Mucosa of rectum (tissue), 2 donors: ENCODE results near the gene TMEM182.

ENCODE experiments used
- H3K27ac ChIP-seq, 2 donors: one replicate each; pipeline ENCODE4 v1.7.0; 2013; ENCODE audit warnings: inconsistent platforms in 2 of 2, low read depth in 2 of 2, low read length in 2 of 2
- H3K27me3 ChIP-seq, 2 donors: one replicate each; pipeline ENCODE4 v1.7.0; 2013; ENCODE audit warnings: low read length in 2 of 2; ENCODE audit not compliant: control insufficient read depth in 2 of 2, insufficient read depth in 2 of 2
- H3K36me3 ChIP-seq, 2 donors: one replicate each; pipeline ENCODE4 v1.7.0; 2013; ENCODE audit warnings: low read length in 2 of 2; ENCODE audit not compliant: control insufficient read depth in 2 of 2, insufficient read depth in 2 of 2
- H3K4me1 ChIP-seq, 2 donors: one replicate each; pipeline ENCODE4 v1.7.0; 2013; ENCODE audit warnings: low read length in 2 of 2, mild to moderate bottlenecking in 1 of 2; ENCODE audit not compliant: control insufficient read depth in 2 of 2, insufficient read depth in 2 of 2
- H3K4me3 ChIP-seq, 2 donors: one replicate each; pipeline ENCODE4 v1.7.0; 2013; ENCODE audit warnings: low read length in 2 of 2
- H3K9ac ChIP-seq, 2 donors: one replicate each; pipeline ENCODE4 v1.7.0; 2013; ENCODE audit warnings: low read length in 2 of 2, low read depth in 1 of 2, mild to moderate bottlenecking in 1 of 2
- H3K9me3 ChIP-seq, 2 donors: one replicate each; pipeline ENCODE4 v1.7.0; 2013; ENCODE audit warnings: low read length in 2 of 2; ENCODE audit not compliant: control insufficient read depth in 2 of 2
- donor health status: healthy.
- donor health status: Normal muscosa, but diverticular disease.

Gene TMEM182, protein sequence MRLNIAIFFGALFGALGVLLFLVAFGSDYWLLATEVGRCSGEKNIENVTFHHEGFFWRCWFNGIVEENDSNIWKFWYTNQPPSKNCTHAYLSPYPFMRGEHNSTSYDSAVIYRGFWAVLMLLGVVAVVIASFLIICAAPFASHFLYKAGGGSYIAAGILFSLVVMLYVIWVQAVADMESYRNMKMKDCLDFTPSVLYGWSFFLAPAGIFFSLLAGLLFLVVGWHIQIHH

DNA sequence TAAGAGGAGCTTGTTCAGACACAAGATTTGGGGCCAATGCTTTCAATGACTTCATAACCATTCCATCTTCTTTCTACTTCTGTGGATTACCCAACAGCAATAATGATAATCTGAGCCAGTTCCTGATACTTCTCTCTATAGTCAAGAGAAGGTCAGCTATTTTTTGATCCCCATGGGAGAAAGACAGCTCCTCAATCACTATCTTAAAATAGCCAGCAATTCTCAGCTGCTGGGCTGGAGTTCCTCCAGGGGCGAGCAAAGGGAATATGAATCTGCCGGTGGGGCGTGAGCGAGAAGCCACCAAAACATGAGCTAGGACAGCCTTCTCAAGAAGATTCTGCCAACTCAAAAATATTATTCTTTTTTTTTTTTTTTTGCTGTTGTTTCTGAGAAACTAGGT is at the start of gene TMEM182:
TMEM182 (plus strand) TSS at position 269 of the 400 bp plus-strand sequence. CDS start 187 bp downstream, outside the sequence.
- Histone ChIP-seq H3K9ac (no peak within 1 kb of the TSS), H3K4me1 (no peaks in the 10 kb centered on the region), H3K4me3 (no peak within 1 kb of the TSS)

DNA sequence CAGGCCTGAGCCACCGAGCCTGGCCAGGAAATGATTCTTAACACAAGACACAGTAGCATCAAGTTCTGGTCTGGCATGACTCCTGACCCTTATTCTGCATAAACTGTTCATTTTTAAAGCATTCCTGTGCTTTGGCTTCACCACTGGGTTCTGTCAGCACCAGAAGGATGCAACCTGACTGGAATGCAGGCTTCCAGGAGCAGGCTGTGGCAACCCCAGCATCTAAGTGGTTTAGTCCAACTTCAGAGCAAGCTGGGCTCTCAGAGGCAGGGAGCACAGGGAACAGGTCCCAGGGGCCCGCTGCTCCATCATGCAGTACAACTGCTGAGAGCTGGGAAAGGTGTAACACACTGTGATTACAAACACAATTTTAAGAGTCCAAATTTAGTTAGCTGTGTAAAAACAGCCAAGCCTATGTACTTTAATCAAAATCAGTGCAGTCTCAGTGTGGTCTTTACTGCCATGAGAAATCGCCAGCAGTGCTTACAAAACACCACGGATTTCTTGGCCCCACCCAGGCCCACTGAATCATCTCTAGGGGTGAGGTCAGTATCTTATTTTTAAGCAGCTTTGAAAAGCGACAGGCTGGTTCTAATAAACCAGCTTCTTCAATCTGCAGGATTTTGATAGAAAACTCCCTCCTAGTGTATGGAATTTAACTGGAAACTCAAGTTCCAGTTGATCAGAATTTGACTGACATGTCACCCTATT is 44.4 kb upstream of the TMEM182 start:
- no peaks in the 10 kb centered on the region for H3K27me3 ChIP-seq
- H3K4me1 ChIP-seq, result no peaks in the 10 kb centered on the region
- H3K9me3 ChIP-seq, result no peaks in the 10 kb centered on the region
- no peak overlapping the region for H3K4me3 ChIP-seq
- H3K27ac ChIP-seq, result no peak overlapping the region
- H3K36me3 ChIP-seq, result peaks cover 36 to 45% of the 10 kb centered on the region in 2 donors
- H3K9ac ChIP-seq, result no peak overlapping the region

More for the DNA sequence above, at the start of gene TMEM182:
- Histone ChIP-seq H3K27ac (no peak within 1 kb of the TSS), H3K9me3 (no peaks in the 10 kb centered on the region), H3K27me3 (no peaks in the 10 kb centered on the region), H3K36me3 (no peaks in the 10 kb centered on the region)

DNA sequence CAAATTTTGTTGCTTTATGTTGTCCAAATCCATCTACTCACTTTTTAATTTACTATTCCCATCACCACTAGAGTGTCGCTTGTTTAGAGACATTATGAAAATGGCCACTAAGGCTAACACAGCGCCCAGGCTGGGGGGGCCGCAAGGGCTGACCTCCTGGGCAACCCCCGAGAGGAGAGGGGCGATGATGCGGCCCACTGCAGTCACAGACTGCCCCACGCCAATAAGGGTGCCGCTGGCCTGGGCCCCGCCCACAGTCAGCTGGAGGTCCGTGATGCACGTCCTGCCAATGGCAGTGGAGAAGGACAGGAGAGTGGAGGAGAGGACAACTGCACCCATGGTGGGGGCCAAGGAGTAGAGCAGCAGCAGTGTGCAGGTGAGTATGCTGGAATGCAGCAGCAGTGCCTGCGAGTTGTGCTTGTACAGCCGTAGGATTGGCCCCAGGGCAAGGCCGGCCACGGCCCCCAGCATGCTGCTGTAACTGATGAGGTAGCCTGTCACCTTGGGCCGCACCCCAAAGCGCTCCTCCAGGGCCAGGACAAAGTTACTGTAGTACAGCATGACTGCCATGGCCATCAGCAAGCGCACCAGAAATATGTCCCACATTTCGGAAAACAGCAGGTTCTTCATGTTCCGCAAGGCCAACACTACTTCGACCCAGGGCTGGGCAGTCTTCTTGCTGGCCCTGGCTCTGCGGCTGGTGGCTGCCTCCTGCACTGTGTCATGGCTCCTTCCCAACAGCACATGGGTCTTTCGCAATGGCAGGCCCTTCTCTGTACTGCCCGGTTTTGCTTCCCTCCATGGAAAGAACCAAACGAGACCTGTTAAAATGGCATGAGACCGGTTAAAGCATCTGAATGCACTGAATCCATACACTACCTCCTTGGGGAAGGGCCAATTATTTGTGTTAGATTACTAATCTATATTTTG is 43.2 kb upstream of the TMEM182 start:
- Histone ChIP-seq H3K9me3 (no peaks in the 10 kb centered on the region), H3K9ac (no peak overlapping the region), H3K4me1 (no peaks in the 10 kb centered on the region), H3K27me3 (no peaks in the 10 kb centered on the region), H3K27ac (no peak overlapping the region), H3K36me3 (peaks cover 38 to 52% of the 10 kb centered on the region in 2 donors), H3K4me3 (no peak overlapping the region)

DNA sequence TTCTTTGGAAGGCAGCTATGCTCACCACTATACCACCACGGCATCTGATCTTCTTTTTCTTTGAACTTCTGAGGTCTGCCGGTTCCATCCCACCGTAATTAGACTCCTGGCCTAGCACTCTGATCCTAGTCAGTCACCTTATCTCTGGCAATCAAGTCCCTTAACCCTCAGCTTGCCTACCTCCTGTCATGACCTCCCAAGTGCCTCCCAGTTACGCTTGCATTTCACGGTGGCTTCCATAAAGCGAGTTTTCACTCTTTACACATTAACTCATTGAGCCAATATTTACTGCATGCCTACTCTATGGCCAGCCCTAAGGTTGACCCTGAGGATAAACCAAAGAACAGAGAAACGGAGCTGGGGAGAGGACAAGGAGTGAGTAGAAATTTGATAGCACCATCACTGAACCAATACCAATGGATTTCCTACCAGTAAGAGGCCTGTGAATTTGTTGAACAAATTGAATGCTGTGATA is 37.8 kb upstream of the TMEM182 start:
- no peaks in the 10 kb centered on the region for H3K4me1 ChIP-seq
- H3K27ac ChIP-seq, result no peak overlapping the region
- H3K36me3 ChIP-seq, result peaks cover 57 to 73% of the 10 kb centered on the region in 2 donors

GRCh38 chr2:102724553-102724952 is 37.3 kb upstream of the TMEM182 start:
- Histone ChIP-seq H3K4me1 (no peaks in the 10 kb centered on the region), H3K4me3 (no peak overlapping the region), H3K27ac (no peak overlapping the region), H3K27me3 (no peaks in the 10 kb centered on the region), H3K9me3 (no peaks in the 10 kb centered on the region), H3K36me3 (peaks cover 57 to 69% of the 10 kb centered on the region in 2 donors), H3K9ac (no peak overlapping the region)

More for the DNA sequence above, 37.8 kb upstream of the TMEM182 start:
- Histone ChIP-seq H3K27me3 (no peaks in the 10 kb centered on the region), H3K9ac (no peak overlapping the region), H3K4me3 (no peak overlapping the region), H3K9me3 (no peaks in the 10 kb centered on the region)

- H3K36me3 ChIP-seq, result peaks cover 51 to 61% of the 10 kb centered on the region in 2 donors
- H3K4me1 ChIP-seq, result no peaks in the 10 kb centered on the region
- no peak overlapping the region for H3K27ac ChIP-seq
- no peaks in the 10 kb centered on the region for H3K27me3 ChIP-seq
- H3K9ac ChIP-seq, result no peak overlapping the region
- H3K9me3 ChIP-seq, result no peaks in the 10 kb centered on the region
- no peak overlapping the region for H3K4me3 ChIP-seq
Measured at GRCh38 chr2:102726128-102727087, 35.4 kb upstream of the TMEM182 start.

- Histone ChIP-seq H3K36me3 (peaks cover 10 to 11% of the 10 kb centered on the region in 2 donors), H3K27me3 (no peaks in the 10 kb centered on the region), H3K4me3 (peak overlapping the region; percentile 96 to 98), H3K9ac (peak overlapping the region; percentile 94 to 97), H3K4me1 (peaks cover 13 to 20% of the 10 kb centered on the region in 2 donors), H3K9me3 (no peaks in the 10 kb centered on the region), H3K27ac (peak overlapping the region; percentile 81 to 86)
Measured at GRCh38 chr2:102735416-102736109, 26.3 kb upstream of the TMEM182 start.

GRCh38 chr2:102736110-102736409 is 25.8 kb upstream of the TMEM182 start:
- H3K27ac ChIP-seq, result peak overlapping the region; percentile 81 to 86
- H3K4me3 ChIP-seq, result peak overlapping the region; percentile 96 to 98
- H3K9me3 ChIP-seq, result no peaks in the 10 kb centered on the region
- no peaks in the 10 kb centered on the region for H3K27me3 ChIP-seq
- H3K4me1 ChIP-seq, result peaks cover 13 to 20% of the 10 kb centered on the region in 2 donors
- H3K9ac ChIP-seq, result peak overlapping the region; percentile 94 to 97
- peaks cover 7 to 8% of the 10 kb centered on the region in 2 donors for H3K36me3 ChIP-seq
